Measurements from ENCODE around the gene ANGPTL3.
"Not testable (repeated sequence)": the region's sequence is repeated elsewhere in the genome, so short reads cannot be mapped to it uniquely, and the experiment has no call there.

Gene ANGPTL3, protein sequence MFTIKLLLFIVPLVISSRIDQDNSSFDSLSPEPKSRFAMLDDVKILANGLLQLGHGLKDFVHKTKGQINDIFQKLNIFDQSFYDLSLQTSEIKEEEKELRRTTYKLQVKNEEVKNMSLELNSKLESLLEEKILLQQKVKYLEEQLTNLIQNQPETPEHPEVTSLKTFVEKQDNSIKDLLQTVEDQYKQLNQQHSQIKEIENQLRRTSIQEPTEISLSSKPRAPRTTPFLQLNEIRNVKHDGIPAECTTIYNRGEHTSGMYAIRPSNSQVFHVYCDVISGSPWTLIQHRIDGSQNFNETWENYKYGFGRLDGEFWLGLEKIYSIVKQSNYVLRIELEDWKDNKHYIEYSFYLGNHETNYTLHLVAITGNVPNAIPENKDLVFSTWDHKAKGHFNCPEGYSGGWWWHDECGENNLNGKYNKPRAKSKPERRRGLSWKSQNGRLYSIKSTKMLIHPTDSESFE

GRCh38 chr1:62597281-62597680 lies at the start of gene ANGPTL3:
ANGPTL3 (plus strand) TSS chr1:62597520; CDS start chr1:62597567, 47 bp downstream.
- DNase-seq, result no peak

DNA sequence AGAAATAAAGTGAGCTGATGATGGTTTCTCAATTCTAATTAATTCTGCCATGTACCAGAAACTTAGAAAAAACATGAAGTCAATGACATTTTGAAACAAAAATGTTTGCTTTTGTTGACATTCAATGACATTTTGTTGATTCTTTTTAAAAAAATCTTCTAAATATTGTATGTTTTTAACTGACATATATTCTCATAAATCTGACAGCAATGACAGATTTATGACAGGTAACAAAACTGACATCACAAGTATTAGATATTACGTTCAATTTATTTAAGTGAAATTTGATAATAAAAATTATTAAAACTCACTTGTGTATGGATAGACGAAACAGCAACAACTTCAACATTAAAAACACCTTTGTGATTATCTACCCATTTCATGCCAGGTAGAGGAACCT lies 36.0 kb upstream of the ANGPTL3 start:
- no peak for DNase-seq

DNA sequence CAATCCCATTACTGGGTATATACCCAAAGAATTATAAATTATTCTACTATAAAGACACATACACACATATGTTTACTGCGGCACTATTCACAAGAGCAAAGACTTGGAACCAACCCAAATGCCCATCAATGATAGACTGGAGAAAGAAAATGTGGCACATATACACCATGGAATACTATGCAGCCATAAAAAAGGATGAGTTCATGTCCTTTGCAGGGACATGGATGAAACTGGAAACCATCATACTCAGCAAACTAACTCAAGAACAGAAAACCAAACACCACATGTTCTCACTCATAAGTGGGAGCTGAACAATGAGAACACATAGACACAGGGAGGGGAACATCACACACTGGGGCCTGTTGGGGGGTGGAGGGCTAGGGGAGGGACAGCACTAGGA lies 30.1 kb upstream of the ANGPTL3 start:
- not testable (repeated sequence) for DNase-seq

- DNase-seq, result peak; percentile 6 to 45
These were observed 29.4 kb upstream of the ANGPTL3 start for GRCh38 chr1:62567926-62568325.

DNA sequence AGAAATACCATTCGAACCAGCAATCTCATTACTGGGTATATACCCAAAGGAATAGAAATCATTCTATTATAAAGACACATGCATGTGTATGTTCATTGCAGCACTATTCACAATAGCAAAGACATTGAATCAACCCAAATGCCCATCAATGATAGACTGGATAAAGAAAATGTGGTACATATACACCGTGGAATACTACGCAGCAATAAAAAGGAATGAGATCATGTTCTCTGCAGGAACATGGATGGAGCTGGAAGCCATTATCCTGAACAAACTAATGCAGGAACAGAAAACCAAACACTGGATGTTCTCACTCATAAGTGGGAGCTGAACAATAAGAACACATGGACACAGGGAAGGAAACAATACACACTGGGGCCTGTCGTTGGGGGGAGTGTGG lies 25.8 kb upstream of the ANGPTL3 start:
- DNase-seq, result not testable (repeated sequence)

- DNase-seq, result no peak
These were observed 24.8 kb upstream of the ANGPTL3 start for GRCh38 chr1:62572476-62572875.

DNA sequence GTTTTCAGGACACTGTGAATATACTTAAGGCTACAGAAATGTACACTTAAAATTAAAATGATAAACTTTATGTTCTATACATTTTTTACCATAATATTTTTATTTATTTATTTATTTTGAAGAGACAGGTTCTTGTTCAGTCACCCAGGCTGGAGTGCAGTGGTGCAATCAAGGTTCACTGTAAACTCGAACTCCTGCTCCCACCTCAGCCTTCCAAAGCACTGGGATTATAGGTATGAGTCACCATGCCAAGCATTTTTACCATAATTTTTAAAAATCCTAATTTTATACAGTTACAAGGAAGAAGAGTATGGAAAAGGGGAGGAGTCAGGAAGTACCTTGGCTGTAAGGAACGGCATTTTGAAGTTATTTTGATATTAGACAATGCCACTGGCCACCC lies 23.6 kb upstream of the ANGPTL3 start:
- DNase-seq, result no peak

GRCh38 chr1:62585469-62586155 lies 11.7 kb upstream of the ANGPTL3 start:
- no peak for DNase-seq

- no peak for DNase-seq
These were observed 9.3 kb upstream of the ANGPTL3 start for GRCh38 chr1:62588000-62588399.

DNA sequence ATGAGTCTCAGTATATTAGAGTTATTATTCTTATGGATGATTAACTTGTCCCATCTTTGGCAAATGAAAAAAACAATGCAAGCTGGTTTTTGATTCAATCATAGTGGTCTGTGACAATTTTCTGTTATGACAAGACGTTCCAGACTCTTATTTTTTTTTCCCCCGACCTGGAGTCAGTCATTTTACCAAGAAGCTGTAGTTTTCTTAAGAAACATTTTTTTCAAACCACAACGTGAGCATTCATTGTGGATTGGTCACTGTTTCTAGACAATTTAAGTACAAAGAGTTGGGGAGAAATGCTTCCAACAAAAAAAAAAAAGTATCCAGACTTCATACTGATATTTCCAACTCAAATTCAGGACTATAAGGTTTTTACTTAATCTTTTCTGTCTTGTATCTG lies 8.0 kb upstream of the ANGPTL3 start:
- DNase-seq, result no peak

DNA sequence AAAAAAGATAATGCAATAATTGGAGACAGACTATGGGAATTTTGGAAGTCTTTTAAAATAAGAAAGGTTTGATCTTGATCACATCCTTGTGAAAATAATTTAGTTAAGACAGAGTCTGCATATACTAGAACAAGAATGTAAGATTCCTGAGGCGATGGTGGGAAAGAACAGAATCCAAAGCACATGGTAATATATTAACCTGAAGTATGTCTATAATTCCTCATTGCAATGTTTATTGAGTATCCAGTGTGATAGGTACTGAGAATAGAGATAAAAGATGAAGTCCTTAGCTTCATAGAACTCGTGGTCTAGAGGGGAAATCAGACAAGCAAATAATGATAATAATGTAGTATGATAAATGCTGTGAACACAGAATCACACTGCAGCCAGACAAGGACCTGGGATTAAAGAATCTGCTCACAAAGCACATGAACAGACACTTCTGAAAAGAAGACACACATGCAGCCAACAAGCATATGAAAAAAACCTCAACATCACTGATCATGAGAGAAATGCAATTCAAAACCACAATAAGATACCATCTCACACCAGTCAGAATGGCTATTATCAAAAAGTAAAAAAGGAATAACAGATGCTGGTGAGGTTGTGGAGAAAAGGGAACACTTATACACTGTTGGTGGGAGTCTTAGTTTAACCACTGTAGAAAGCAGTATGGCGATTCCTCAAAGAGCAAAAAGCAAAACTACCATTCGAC lies 6.9 kb upstream of the ANGPTL3 start:
- DNase-seq, result no peak

GRCh38 chr1:62590970-62591368 lies 6.4 kb upstream of the ANGPTL3 start:
- DNase-seq, result no peak

GRCh38 chr1:62593825-62594394 lies 3.4 kb upstream of the ANGPTL3 start:
- no peak for DNase-seq

GRCh38 chr1:62595647-62596046 lies 1.7 kb upstream of the ANGPTL3 start:
- no peak for DNase-seq

DNA sequence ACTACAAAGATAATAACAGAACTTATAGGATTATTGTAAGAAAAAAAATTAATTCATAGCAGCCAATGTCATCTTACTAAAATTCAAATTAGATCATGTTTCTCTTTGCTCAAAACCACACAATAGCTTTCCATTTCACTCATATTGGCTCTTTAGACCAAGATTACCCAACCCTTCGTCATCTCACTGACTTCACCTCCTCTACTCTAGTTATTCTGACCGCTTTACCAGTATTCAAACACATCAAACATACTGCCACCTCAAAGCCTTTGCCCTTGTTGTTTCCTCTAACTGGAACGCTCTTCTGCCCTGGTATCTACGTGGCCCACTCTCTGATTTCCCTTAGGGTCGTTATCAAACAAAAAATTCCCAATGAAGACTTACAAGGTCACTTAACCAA lies 1.7 kb downstream of the ANGPTL3 start:
- no peak for DNase-seq

DNA sequence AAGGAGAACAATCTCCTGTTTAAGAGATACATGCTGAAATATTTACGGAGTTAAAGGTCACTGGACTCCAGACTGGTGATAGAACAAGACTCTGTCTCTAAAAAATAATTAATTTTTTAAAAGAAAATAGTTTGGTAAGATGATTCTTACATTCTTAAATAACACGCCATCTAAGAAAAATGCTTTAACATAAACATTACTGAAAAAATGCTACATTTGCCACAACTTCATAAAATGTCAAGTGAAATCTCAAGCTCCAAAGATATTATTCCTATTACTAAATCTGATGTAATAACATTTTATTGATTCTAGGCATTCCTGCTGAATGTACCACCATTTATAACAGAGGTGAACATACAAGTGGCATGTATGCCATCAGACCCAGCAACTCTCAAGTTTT lies 4.1 kb downstream of the ANGPTL3 start:
- no peak for DNase-seq

- DNase-seq, result no peak
These were observed 11.6 kb downstream of the ANGPTL3 start for GRCh38 chr1:62608905-62609304.

GRCh38 chr1:62610588-62610987 lies 13.3 kb downstream of the ANGPTL3 start:
- DNase-seq, result not testable (repeated sequence)

GRCh38 chr1:62612770-62613169 lies 15.4 kb downstream of the ANGPTL3 start:
- no peak for DNase-seq

- DNase-seq, result no peak
These were observed 16.0 kb downstream of the ANGPTL3 start for GRCh38 chr1:62613325-62613727.

- DNase-seq, result no peak
These were observed 16.6 kb downstream of the ANGPTL3 start for GRCh38 chr1:62613890-62614289.

DNA sequence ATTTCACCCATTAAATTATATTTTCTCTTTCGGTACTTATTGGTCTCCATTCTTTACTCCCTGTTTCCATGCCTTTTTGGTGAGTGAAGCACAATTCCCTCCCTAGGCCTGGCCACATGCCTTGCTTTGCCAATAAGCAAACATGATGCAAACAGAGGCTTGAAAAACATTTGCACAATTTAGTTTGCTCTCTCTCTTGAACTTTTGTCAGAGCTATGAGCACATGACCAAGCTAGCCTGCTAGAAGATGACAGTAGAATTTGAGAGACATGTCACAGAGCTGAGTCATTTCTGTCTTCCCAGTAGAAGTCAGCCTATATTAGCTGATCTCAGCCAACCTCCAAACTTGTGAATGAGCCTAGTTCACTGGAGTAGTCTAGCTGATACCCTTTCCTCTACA lies 24.6 kb downstream of the ANGPTL3 start:
- DNase-seq, result peak; percentile 85 to 95

DNA sequence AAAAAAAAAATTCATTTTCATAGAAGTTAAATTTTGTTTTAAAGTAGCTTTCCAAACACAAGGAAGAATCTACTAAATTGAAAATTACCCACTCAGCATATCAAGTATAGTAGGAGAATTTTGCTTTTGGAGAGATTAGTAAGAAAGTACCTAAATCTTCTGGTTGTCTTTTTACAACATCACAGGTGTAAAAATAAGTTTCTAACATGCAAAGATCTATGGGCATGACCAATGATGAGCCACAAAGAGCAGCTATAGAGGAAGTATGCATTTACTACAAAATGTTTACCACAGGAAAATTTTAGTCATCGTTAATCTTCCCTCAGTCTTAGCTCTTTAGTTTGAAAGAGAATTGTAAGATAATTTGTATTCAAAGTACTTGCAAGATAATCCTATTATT lies 28.1 kb downstream of the ANGPTL3 start:
- peak in 1 of 2 donors; percentile 4 for DNase-seq

All from inflammatory macrophage treated with lipopolysaccharide for 1 hour (primary cell).